ENCODE measurements around the gene TMEM132D.

TMEM132D gene

GRCh38 chr12:129641926-129642325, 261.9 kb downstream of the TMEM132D start:
- no peaks in the 10 kb centered on the region for H3K36me3 ChIP-seq (ENCODE audit: control insufficient read depth in 2 of 2, insufficient read depth in 2 of 2, low read length in 2 of 2)
- no peaks in the 10 kb centered on the region for H3K27me3 ChIP-seq (ENCODE audit: control insufficient read depth in 2 of 2, insufficient read depth in 2 of 2, low read length in 2 of 2)
- no peak overlapping the region for H3K27ac ChIP-seq (ENCODE audit: low read depth in 2 of 2, low read length in 2 of 2)
- no peak overlapping the region for H3K9ac ChIP-seq (ENCODE audit: low read depth in 1 of 2, low read length in 2 of 2)
- no peaks in the 10 kb centered on the region for H3K9me3 ChIP-seq (ENCODE audit: control insufficient read depth in 2 of 2, low read length in 2 of 2)
- H3K4me1 ChIP-seq (ENCODE audit: control insufficient read depth in 2 of 2, insufficient read depth in 2 of 2, low read length in 2 of 2), result no peaks in the 10 kb centered on the region
- no peak overlapping the region for H3K4me3 ChIP-seq (ENCODE audit: low read length in 2 of 2)

DNA sequence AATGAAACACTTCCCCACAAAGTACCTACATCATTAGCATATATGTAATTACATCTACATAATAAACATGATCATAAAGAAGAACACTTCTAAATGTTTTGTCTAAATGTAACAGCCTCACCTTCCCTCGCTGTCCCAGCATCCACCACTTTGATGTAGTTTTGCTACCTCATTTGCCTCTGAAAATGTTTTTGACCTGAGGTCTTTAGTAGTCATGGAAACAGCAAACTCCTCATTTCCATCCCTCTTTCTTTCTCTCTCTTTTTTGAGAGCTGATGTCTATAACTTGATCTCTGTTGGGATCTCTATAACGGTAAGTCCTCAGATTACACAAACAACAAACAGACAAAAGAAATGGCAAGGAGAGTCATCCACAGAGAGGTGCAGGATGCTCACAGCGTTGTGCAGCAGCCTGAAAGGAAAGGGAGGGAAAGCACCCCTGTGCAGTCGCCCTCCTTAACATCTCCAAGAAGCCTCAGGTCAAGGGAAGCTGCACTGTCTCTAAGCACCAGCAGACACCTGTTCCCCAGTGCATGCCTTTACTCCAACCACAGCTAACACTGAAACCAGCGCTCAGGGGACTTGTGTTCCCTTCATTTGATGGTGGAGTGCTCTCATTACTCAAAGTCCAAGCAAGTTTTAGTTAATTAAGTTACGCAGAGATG, 268.7 kb downstream of the TMEM132D start:
- no peaks in the 10 kb centered on the region for H3K9me3 ChIP-seq (ENCODE audit: control insufficient read depth in 2 of 2, low read length in 2 of 2)
- H3K27me3 ChIP-seq (ENCODE audit: control insufficient read depth in 2 of 2, insufficient read depth in 2 of 2, low read length in 2 of 2), result no peaks in the 10 kb centered on the region
- no peaks in the 10 kb centered on the region for H3K4me1 ChIP-seq (ENCODE audit: control insufficient read depth in 2 of 2, insufficient read depth in 2 of 2, low read length in 2 of 2)
- no peak overlapping the region for H3K9ac ChIP-seq (ENCODE audit: low read depth in 1 of 2, low read length in 2 of 2)
- no peak overlapping the region for H3K27ac ChIP-seq (ENCODE audit: low read depth in 2 of 2, low read length in 2 of 2)
- H3K4me3 ChIP-seq (ENCODE audit: low read length in 2 of 2), result no peak overlapping the region
- no peaks in the 10 kb centered on the region for H3K36me3 ChIP-seq (ENCODE audit: control insufficient read depth in 2 of 2, insufficient read depth in 2 of 2, low read length in 2 of 2)

DNA sequence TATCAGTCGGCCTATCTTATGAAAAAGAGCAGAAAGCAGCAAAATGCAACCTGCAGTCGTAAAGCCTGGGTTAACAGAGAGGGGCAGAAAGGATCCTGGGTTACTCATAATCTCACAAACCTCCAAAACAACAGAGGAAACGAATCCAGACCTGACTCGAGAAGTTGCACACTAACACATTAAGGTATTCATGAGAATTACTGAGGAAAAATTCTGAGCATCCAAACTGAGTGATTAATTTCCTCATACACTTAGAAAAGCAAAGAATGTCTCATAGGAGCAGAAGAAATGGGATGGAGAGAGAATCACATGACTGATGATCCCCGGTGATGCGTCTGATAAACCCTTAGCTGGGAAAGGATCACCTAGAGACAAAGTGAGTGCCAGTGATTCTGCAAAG, 272.5 kb downstream of the TMEM132D start:
- no peaks in the 10 kb centered on the region for H3K27me3 ChIP-seq (ENCODE audit: control insufficient read depth in 2 of 2, insufficient read depth in 2 of 2, low read length in 2 of 2)
- no peak overlapping the region for H3K4me3 ChIP-seq (ENCODE audit: low read length in 2 of 2)
- no peak overlapping the region for H3K9ac ChIP-seq (ENCODE audit: low read depth in 1 of 2, low read length in 2 of 2)
- no peaks in the 10 kb centered on the region for H3K36me3 ChIP-seq (ENCODE audit: control insufficient read depth in 2 of 2, insufficient read depth in 2 of 2, low read length in 2 of 2)
- no peak overlapping the region for H3K27ac ChIP-seq (ENCODE audit: low read depth in 2 of 2, low read length in 2 of 2)
- no peaks in the 10 kb centered on the region for H3K9me3 ChIP-seq (ENCODE audit: control insufficient read depth in 2 of 2, low read length in 2 of 2)
- no peaks in the 10 kb centered on the region for H3K4me1 ChIP-seq (ENCODE audit: control insufficient read depth in 2 of 2, insufficient read depth in 2 of 2, low read length in 2 of 2)

GRCh38 chr12:129629901-129630300, 273.9 kb downstream of the TMEM132D start:
- Histone ChIP-seq H3K4me1 (ENCODE audit: control insufficient read depth in 2 of 2, insufficient read depth in 2 of 2, low read length in 2 of 2) (no peaks in the 10 kb centered on the region), H3K4me3 (ENCODE audit: low read length in 2 of 2) (no peak overlapping the region), H3K27ac (ENCODE audit: low read depth in 2 of 2, low read length in 2 of 2) (no peak overlapping the region), H3K27me3 (ENCODE audit: control insufficient read depth in 2 of 2, insufficient read depth in 2 of 2, low read length in 2 of 2) (no peaks in the 10 kb centered on the region), H3K9ac (ENCODE audit: low read depth in 1 of 2, low read length in 2 of 2) (no peak overlapping the region), H3K36me3 (ENCODE audit: control insufficient read depth in 2 of 2, insufficient read depth in 2 of 2, low read length in 2 of 2) (no peaks in the 10 kb centered on the region), H3K9me3 (ENCODE audit: control insufficient read depth in 2 of 2, low read length in 2 of 2) (no peaks in the 10 kb centered on the region)

- no peaks in the 10 kb centered on the region for H3K9me3 ChIP-seq (ENCODE audit: control insufficient read depth in 2 of 2, low read length in 2 of 2)
Observed at GRCh38 chr12:129622566-129622965, 281.3 kb downstream of the TMEM132D start.

GRCh38 chr12:129619271-129619670, 284.6 kb downstream of the TMEM132D start:
- Histone ChIP-seq H3K27me3 (ENCODE audit: control insufficient read depth in 2 of 2, insufficient read depth in 2 of 2, low read length in 2 of 2) (no peaks in the 10 kb centered on the region), H3K9me3 (ENCODE audit: control insufficient read depth in 2 of 2, low read length in 2 of 2) (peaks cover 0 to 2% of the 10 kb centered on the region in 2 donors), H3K9ac (ENCODE audit: low read depth in 1 of 2, low read length in 2 of 2) (no peak overlapping the region), H3K27ac (ENCODE audit: low read depth in 2 of 2, low read length in 2 of 2) (no peak overlapping the region), H3K4me3 (ENCODE audit: low read length in 2 of 2) (no peak overlapping the region), H3K4me1 (ENCODE audit: control insufficient read depth in 2 of 2, insufficient read depth in 2 of 2, low read length in 2 of 2) (no peaks in the 10 kb centered on the region), H3K36me3 (ENCODE audit: control insufficient read depth in 2 of 2, insufficient read depth in 2 of 2, low read length in 2 of 2) (no peaks in the 10 kb centered on the region)

More at GRCh38 chr12:129622566-129622965, 281.3 kb downstream of the TMEM132D start:
- Histone ChIP-seq H3K4me1 (ENCODE audit: control insufficient read depth in 2 of 2, insufficient read depth in 2 of 2, low read length in 2 of 2) (no peaks in the 10 kb centered on the region), H3K36me3 (ENCODE audit: control insufficient read depth in 2 of 2, insufficient read depth in 2 of 2, low read length in 2 of 2) (no peaks in the 10 kb centered on the region), H3K9ac (ENCODE audit: low read depth in 1 of 2, low read length in 2 of 2) (no peak overlapping the region), H3K27ac (ENCODE audit: low read depth in 2 of 2, low read length in 2 of 2) (no peak overlapping the region), H3K4me3 (ENCODE audit: low read length in 2 of 2) (no peak overlapping the region), H3K27me3 (ENCODE audit: control insufficient read depth in 2 of 2, insufficient read depth in 2 of 2, low read length in 2 of 2) (no peaks in the 10 kb centered on the region)

- no peaks in the 10 kb centered on the region for H3K4me1 ChIP-seq (ENCODE audit: control insufficient read depth in 2 of 2, insufficient read depth in 2 of 2, low read length in 2 of 2)
- H3K9ac ChIP-seq (ENCODE audit: low read depth in 1 of 2, low read length in 2 of 2), result no peak overlapping the region
- no peaks in the 10 kb centered on the region for H3K27me3 ChIP-seq (ENCODE audit: control insufficient read depth in 2 of 2, insufficient read depth in 2 of 2, low read length in 2 of 2)
- no peak overlapping the region for H3K4me3 ChIP-seq (ENCODE audit: low read length in 2 of 2)
- no peaks in the 10 kb centered on the region for H3K36me3 ChIP-seq (ENCODE audit: control insufficient read depth in 2 of 2, insufficient read depth in 2 of 2, low read length in 2 of 2)
- peaks cover 0 to 2% of the 10 kb centered on the region in 2 donors for H3K9me3 ChIP-seq (ENCODE audit: control insufficient read depth in 2 of 2, low read length in 2 of 2)
- H3K27ac ChIP-seq (ENCODE audit: low read depth in 2 of 2, low read length in 2 of 2), result no peak overlapping the region
Observed at GRCh38 chr12:129617849-129618248, 286.0 kb downstream of the TMEM132D start.

- no peaks in the 10 kb centered on the region for H3K4me1 ChIP-seq (ENCODE audit: control insufficient read depth in 2 of 2, insufficient read depth in 2 of 2, low read length in 2 of 2)
- H3K36me3 ChIP-seq (ENCODE audit: control insufficient read depth in 2 of 2, insufficient read depth in 2 of 2, low read length in 2 of 2), result no peaks in the 10 kb centered on the region
- no peak overlapping the region for H3K27ac ChIP-seq (ENCODE audit: low read depth in 2 of 2, low read length in 2 of 2)
- no peak overlapping the region for H3K9ac ChIP-seq (ENCODE audit: low read depth in 1 of 2, low read length in 2 of 2)
- no peaks in the 10 kb centered on the region for H3K27me3 ChIP-seq (ENCODE audit: control insufficient read depth in 2 of 2, insufficient read depth in 2 of 2, low read length in 2 of 2)
- H3K4me3 ChIP-seq (ENCODE audit: low read length in 2 of 2), result no peak overlapping the region
- H3K9me3 ChIP-seq (ENCODE audit: control insufficient read depth in 2 of 2, low read length in 2 of 2), result peaks cover 0 to 2% of the 10 kb centered on the region in 2 donors
Observed at GRCh38 chr12:129615001-129615400, 288.8 kb downstream of the TMEM132D start.

GRCh38 chr12:129614221-129614885, 289.5 kb downstream of the TMEM132D start:
- peaks cover 0 to 2% of the 10 kb centered on the region in 2 donors for H3K9me3 ChIP-seq (ENCODE audit: control insufficient read depth in 2 of 2, low read length in 2 of 2)
- H3K4me1 ChIP-seq (ENCODE audit: control insufficient read depth in 2 of 2, insufficient read depth in 2 of 2, low read length in 2 of 2), result no peaks in the 10 kb centered on the region
- H3K36me3 ChIP-seq (ENCODE audit: control insufficient read depth in 2 of 2, insufficient read depth in 2 of 2, low read length in 2 of 2), result no peaks in the 10 kb centered on the region
- H3K27me3 ChIP-seq (ENCODE audit: control insufficient read depth in 2 of 2, insufficient read depth in 2 of 2, low read length in 2 of 2), result no peaks in the 10 kb centered on the region
- H3K9ac ChIP-seq (ENCODE audit: low read depth in 1 of 2, low read length in 2 of 2), result no peak overlapping the region
- no peak overlapping the region for H3K27ac ChIP-seq (ENCODE audit: low read depth in 2 of 2, low read length in 2 of 2)
- H3K4me3 ChIP-seq (ENCODE audit: low read length in 2 of 2), result no peak overlapping the region

- Histone ChIP-seq H3K9me3 (ENCODE audit: control insufficient read depth in 2 of 2, low read length in 2 of 2) (peaks cover 0 to 2% of the 10 kb centered on the region in 2 donors), H3K9ac (ENCODE audit: low read depth in 1 of 2, low read length in 2 of 2) (no peak overlapping the region), H3K27ac (ENCODE audit: low read depth in 2 of 2, low read length in 2 of 2) (no peak overlapping the region), H3K4me3 (ENCODE audit: low read length in 2 of 2) (no peak overlapping the region), H3K36me3 (ENCODE audit: control insufficient read depth in 2 of 2, insufficient read depth in 2 of 2, low read length in 2 of 2) (no peaks in the 10 kb centered on the region), H3K4me1 (ENCODE audit: control insufficient read depth in 2 of 2, insufficient read depth in 2 of 2, low read length in 2 of 2) (no peaks in the 10 kb centered on the region), H3K27me3 (ENCODE audit: control insufficient read depth in 2 of 2, insufficient read depth in 2 of 2, low read length in 2 of 2) (no peaks in the 10 kb centered on the region)
Observed at GRCh38 chr12:129613314-129613713, 290.5 kb downstream of the TMEM132D start.
